K562 (cell line): ENCODE data around the gene CENPC. TPM values are rescaled to one million over a fixed set of nuclear protein-coding genes. Genes with fewer than 3 reads are reported as not detected.

Experiments
- CBFB ChIP-seq: sonication (generic); formaldehyde crosslinking; IDR thresholded peaks from 2 replicates; pipeline ENCODE4 v1.4.0; 2020; ENCODE audit warnings: mild to moderate bottlenecking, missing genetic modification reagents
- DLX4 ChIP-seq: fragments of 250-450 bp; sonication (Bioruptor Pico); IDR thresholded peaks from 2 replicates; pipeline ENCODE4 v1.6.1; 2021; ENCODE audit warnings: mild to moderate bottlenecking
- FOS ChIP-seq: IDR thresholded peaks from 3 replicates; pipeline ENCODE4 v1.6.1; 2011; ENCODE audit not compliant: insufficient read length; ENCODE audit errors: extremely low read depth
- KAT7 ChIP-seq: sonication (generic); formaldehyde crosslinking; IDR thresholded peaks from 2 replicates; pipeline ENCODE4 v1.8.0; 2022; ENCODE audit warnings: missing genetic modification reagents, mild to moderate bottlenecking, borderline replicate concordance
- KDM1A ChIP-seq, 2 experiments: fragments of 450-650 bp; IDR thresholded peaks; 2 replicates each; pipeline ENCODE4 v1.6.1; 2016; ENCODE audit warnings: mild to moderate bottlenecking in 2 of 2
- MBD1 ChIP-seq: fragments of 250-450 bp; sonication (Bioruptor Pico); IDR thresholded peaks from 2 replicates; pipeline ENCODE4 v1.8.0; 2022; ENCODE audit warnings: inconsistent platforms
- MCM2 ChIP-seq: fragments of 450-650 bp; IDR thresholded peaks from 2 replicates; pipeline ENCODE4 v1.6.1; 2017; ENCODE audit warnings: low read depth, mild to moderate bottlenecking
- NCOA2 ChIP-seq, 2 experiments: fragments of 450-650 bp; IDR thresholded peaks; 2 replicates each; pipeline ENCODE4 v1.6.1; 2018; ENCODE audit warnings: mild to moderate bottlenecking in 2 of 2, moderate library complexity in 1 of 2; ENCODE audit not compliant: partially characterized antibody in 2 of 2
- NONO ChIP-seq, 2 experiments: fragments of 200-400 bp in 1 of 2; fragments of 450-650 bp in 1 of 2; formaldehyde crosslinking in 1 of 2; IDR thresholded peaks; 2 replicates each; pipeline ENCODE4 v1.6.1; 2017; ENCODE audit warnings: low read depth in 2 of 2, mild to moderate bottlenecking in 2 of 2, moderate library complexity in 2 of 2, low read length in 1 of 2
- PHB2 ChIP-seq: fragments of 450-650 bp; IDR thresholded peaks from 2 replicates; pipeline ENCODE4 v1.6.1; 2017; ENCODE audit warnings: low read depth
- SMC3 ChIP-seq: conservative IDR thresholded peaks from 2 replicates; pipeline ENCODE4 v1.6.1; 2011; ENCODE audit warnings: low read depth, low read length, improper control_type of control experiment; ENCODE audit not compliant: insufficient read depth
- SP2 ChIP-seq: IDR thresholded peaks from 2 replicates; pipeline ENCODE4 v1.6.1; 2011; ENCODE audit warnings: mild to moderate bottlenecking, low read depth, low read length, moderate library complexity; ENCODE audit not compliant: poor library complexity, severe bottlenecking; ENCODE audit errors: extremely low read depth
- TBP ChIP-seq: optimal IDR thresholded peaks from 2 replicates; pipeline ENCODE3; 2011; ENCODE audit warnings: low read depth, low read length, improper control_type of control experiment
- TCF7L2 ChIP-seq: fragments of 150-350 bp; IDR thresholded peaks from 2 replicates; pipeline ENCODE4 v1.6.1; 2016; ENCODE audit warnings: low read depth, mild to moderate bottlenecking, low read length, moderate library complexity
- ZNF354B ChIP-seq: fragments of 250-450 bp; sonication (Bioruptor Pico); IDR thresholded peaks from 2 replicates; pipeline ENCODE4 v1.4.0; 2020
- ZNF766 ChIP-seq: fragments of 200-800 bp; sonication (Bioruptor generic); conservative IDR thresholded peaks from 2 replicates; pipeline ENCODE4 v1.6.1; 2016; ENCODE audit warnings: missing genetic modification characterization, missing compliant biosample characterization
- ZNF79 ChIP-seq: fragments of 250-450 bp; sonication (Bioruptor Pico); IDR thresholded peaks from 2 replicates; pipeline ENCODE4 v1.4.0; 2020; ENCODE audit warnings: low read depth, mild to moderate bottlenecking, moderate library complexity
- polyA plus RNA-seq, 8 experiments: library from polyadenylated mRNA; depleted of rRNA in 4 of 8; stranded (reverse) in 5 of 8; unstranded in 3 of 8; fragments of >200 nt; fragmentation: Nextera tagmentation in 2 of 8; fragmentation: Illumina TruSeq in 1 of 8; extraction: Ambion mirVana in 2 of 8; extraction: Trizol in 1 of 8; gene quantifications; 2 replicates each; pipeline versions ENCODE4 v1.2.1 to v1.2.3, GENCODE V29; 2011 to 2014; ENCODE audit warnings: inconsistent platforms in 1 of 8, missing spikeins in 1 of 8
- total RNA-seq, 7 experiments: library from RNA; depleted of rRNA in 6 of 7; stranded (reverse); fragments of >200 nt in 6 of 7; fragmentation: Illumina TruSeq in 2 of 7; extraction: Trizol in 2 of 7; gene quantifications; 2 replicates each; pipeline versions ENCODE4 v1.2.1 to v1.2.3, GENCODE V29; 2011 to 2021; ENCODE audit warnings: low replicate concordance in 1 of 7
- TF ChIP-seq, protein P1 (sequence below): IDR thresholded peaks from 3 replicates; pipeline ENCODE4 v1.6.1; 2011; ENCODE audit warnings: borderline replicate concordance, mild to moderate bottlenecking, moderate library complexity; ENCODE audit not compliant: insufficient read length; ENCODE audit errors: extremely low read depth
- TF ChIP-seq, protein P2 (sequence below): fragments of 150-350 bp; IDR thresholded peaks from 2 replicates; pipeline ENCODE4 v1.6.1; 2014; ENCODE audit warnings: low read depth, mild to moderate bottlenecking, low read length, borderline replicate concordance

The CENPC gene
- total and polyA plus RNA-seq, 9 of the 15 experiments (the other 6 are each of a cell fraction or from before 2014, with no cell fraction given), result 18.1 to 48.5 (median 30.8) TPM

DNA sequence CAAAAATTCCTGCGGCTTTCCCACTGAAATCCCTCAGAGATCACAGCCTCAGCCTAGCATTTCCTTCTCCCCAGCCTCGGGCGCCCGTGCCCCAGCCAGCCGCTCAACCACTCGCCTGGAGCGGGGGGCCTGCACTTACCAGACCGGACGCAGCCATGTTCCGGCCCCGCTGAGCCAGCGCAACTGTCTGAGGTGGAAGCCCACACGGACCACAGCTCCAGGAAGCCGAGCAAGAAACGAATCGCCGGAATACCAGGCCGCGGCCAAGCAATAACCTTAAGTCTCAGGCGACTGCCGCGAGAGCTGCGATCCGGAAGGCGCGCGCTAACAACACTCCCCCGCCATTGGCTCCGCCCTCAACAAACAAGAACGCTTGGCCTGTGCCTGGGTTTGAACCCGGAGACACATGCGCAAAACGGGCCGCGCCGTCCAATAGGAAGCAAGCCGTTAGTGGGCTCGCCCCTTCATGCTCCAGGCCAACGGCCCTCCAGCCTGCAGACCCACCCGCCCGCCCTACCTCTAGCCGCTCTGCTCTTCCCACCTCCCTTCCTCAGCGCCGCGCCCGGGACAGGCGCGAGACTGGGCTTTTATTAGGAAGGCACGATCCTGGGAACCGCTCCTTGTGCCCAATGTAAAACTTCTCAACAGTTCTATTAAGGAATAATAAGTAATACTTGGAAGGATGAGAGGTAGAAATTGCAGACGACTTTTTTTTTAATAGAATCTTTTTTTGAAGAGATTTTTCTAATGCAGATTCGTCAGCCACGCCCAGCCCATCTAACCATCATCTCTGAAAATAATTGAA is at the start of gene CENPC (continued):
- TF ChIP-seq, protein P1, sequence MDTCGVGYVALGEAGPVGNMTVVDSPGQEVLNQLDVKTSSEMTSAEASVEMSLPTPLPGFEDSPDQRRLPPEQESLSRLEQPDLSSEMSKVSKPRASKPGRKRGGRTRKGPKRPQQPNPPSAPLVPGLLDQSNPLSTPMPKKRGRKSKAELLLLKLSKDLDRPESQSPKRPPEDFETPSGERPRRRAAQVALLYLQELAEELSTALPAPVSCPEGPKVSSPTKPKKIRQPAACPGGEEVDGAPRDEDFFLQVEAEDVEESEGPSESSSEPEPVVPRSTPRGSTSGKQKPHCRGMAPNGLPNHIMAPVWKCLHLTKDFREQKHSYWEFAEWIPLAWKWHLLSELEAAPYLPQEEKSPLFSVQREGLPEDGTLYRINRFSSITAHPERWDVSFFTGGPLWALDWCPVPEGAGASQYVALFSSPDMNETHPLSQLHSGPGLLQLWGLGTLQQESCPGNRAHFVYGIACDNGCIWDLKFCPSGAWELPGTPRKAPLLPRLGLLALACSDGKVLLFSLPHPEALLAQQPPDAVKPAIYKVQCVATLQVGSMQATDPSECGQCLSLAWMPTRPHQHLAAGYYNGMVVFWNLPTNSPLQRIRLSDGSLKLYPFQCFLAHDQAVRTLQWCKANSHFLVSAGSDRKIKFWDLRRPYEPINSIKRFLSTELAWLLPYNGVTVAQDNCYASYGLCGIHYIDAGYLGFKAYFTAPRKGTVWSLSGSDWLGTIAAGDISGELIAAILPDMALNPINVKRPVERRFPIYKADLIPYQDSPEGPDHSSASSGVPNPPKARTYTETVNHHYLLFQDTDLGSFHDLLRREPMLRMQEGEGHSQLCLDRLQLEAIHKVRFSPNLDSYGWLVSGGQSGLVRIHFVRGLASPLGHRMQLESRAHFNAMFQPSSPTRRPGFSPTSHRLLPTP, result no peak
- peak; percentile 83; the same call in 1 of the 2 replicates for TF ChIP-seq KAT7 (CRISPR knock-in tag)
- no peak; the same call in 1 of the 2 replicates for TF ChIP-seq TCF7L2
- TF ChIP-seq ZNF354B (CRISPR knock-in tag), result no peak
- TF ChIP-seq NCOA2 (IDR thresholded peaks at IDR 0.05; ENCODE audit: partially characterized antibody in 2 of 2), result no peak
- TF ChIP-seq DLX4 (CRISPR knock-in tag), result no peak
- TF ChIP-seq FOS, result peak; percentile 31
- TF ChIP-seq MBD1 (CRISPR knock-in tag), result no peak
- TF ChIP-seq CBFB (CRISPR knock-in tag), result no peak
- no peak for TF ChIP-seq PHB2
- TF ChIP-seq, protein P2, sequence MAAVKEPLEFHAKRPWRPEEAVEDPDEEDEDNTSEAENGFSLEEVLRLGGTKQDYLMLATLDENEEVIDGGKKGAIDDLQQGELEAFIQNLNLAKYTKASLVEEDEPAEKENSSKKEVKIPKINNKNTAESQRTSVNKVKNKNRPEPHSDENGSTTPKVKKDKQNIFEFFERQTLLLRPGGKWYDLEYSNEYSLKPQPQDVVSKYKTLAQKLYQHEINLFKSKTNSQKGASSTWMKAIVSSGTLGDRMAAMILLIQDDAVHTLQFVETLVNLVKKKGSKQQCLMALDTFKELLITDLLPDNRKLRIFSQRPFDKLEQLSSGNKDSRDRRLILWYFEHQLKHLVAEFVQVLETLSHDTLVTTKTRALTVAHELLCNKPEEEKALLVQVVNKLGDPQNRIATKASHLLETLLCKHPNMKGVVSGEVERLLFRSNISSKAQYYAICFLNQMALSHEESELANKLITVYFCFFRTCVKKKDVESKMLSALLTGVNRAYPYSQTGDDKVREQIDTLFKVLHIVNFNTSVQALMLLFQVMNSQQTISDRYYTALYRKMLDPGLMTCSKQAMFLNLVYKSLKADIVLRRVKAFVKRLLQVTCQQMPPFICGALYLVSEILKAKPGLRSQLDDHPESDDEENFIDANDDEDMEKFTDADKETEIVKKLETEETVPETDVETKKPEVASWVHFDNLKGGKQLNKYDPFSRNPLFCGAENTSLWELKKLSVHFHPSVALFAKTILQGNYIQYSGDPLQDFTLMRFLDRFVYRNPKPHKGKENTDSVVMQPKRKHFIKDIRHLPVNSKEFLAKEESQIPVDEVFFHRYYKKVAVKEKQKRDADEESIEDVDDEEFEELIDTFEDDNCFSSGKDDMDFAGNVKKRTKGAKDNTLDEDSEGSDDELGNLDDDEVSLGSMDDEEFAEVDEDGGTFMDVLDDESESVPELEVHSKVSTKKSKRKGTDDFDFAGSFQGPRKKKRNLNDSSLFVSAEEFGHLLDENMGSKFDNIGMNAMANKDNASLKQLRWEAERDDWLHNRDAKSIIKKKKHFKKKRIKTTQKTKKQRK, result no peak
- no peak for TF ChIP-seq ZNF766 (CRISPR knock-in tag)
- TF ChIP-seq TBP, result peak; percentile 92
- TF ChIP-seq KDM1A (IDR thresholded peaks at IDR 0.05), result no peak
- peak in 1 of 2 experiments; percentile 25; a peak in 1 of 4 replicates for TF ChIP-seq NONO (IDR thresholded peaks at IDR 0.05; ENCODE audit: low read depth in 2 of 2, low read length in 1 of 2)
- TF ChIP-seq ZNF79 (CRISPR knock-in tag), result no peak
- TF ChIP-seq MCM2, result no peak
- no peak for TF ChIP-seq SP2
- 0 out of 2 replicates have a peak, but pooled peaks have one; percentile 16 for TF ChIP-seq SMC3
